ENCODE data around the gene SPATA2.

Gene SPATA2

DNA sequence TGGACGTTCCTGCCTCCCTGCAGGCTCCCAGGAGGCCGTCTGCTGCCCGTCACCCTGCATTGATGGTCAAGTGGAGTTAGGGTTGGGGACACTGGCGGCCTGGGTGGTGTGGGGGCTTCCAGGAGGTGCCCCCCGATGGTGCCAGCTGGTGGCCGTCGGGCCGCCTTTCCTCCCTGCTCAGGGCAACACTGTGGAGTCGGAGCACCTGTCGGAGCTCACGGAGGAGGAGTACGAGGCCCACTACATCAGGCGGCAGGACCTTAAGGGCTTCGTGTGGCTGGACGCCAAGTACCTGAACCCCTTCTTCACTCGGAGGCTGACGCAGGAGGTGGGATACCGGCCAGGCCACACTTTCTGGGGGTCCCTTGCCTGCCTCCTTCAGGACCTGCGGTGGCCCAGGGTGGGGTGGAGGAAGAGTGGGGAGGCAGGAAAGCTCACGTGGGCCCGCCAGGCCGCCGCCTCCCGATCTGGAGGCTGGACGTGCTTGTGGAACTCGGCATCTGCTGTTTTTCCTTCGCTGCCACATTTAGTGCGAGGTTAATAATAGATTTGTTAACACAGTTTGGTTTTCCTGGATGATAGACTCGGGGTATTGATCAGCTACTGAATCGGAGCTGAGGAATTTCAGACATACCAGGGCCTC lies 28.6 kb downstream of the SPATA2 start:
- no peak overlapping the region for H3K27ac Mint-ChIP-seq
- peaks cover 9% of the 10 kb centered on the region for H3K4me1 Mint-ChIP-seq (ENCODE audit: low read depth)
- no peaks in the 10 kb centered on the region for H3K9me3 Mint-ChIP-seq
- H3K4me3 Mint-ChIP-seq = no peak overlapping the region
- H3K36me3 Mint-ChIP-seq (ENCODE audit: low read depth) = peaks cover 21% of the 10 kb centered on the region
- no peaks in the 10 kb centered on the region for H3K27me3 Mint-ChIP-seq

- no peaks in the 10 kb centered on the region for H3K9me3 Mint-ChIP-seq
- H3K36me3 Mint-ChIP-seq (ENCODE audit: low read depth) = peaks cover 26% of the 10 kb centered on the region
- no peak overlapping the region for H3K4me3 Mint-ChIP-seq
- no peak overlapping the region for H3K27ac Mint-ChIP-seq
- peaks cover 6% of the 10 kb centered on the region for H3K4me1 Mint-ChIP-seq (ENCODE audit: low read depth)
- no peaks in the 10 kb centered on the region for H3K27me3 Mint-ChIP-seq
Measured at GRCh38 chr20:49885558-49886332, 29.6 kb downstream of the SPATA2 start.

DNA sequence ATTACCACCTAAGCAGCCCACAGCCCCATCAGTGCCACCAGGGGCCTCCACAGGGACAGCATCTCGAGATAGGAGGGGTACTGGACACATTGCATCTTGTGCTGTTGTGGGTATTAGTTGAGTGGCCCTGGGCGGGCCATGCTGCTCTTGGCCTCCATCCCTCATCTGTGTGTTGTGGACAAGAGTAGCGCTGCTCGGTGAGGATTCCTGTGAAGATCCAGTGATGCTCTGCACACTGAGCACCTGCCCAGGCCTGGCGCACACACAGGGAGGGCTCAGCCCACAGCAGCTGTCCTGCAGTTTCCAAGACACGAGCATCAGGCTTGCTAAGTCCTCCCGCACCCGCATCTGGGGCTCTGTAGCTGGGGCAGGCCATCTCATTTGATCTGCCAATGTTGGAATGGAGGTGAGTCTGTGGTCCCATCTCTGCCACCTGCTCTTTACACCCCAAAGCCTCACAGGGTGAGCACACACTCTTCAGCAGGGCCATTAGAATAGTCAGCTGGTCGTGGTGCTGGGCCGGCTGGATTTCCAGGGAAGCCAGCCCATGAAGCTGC lies 32.0 kb downstream of the SPATA2 start:
- Mint-ChIP-seq H3K27me3 (no peaks in the 10 kb centered on the region), H3K4me3 (no peak overlapping the region), H3K36me3 (ENCODE audit: low read depth) (peaks cover 21% of the 10 kb centered on the region), H3K4me1 (ENCODE audit: low read depth) (peaks cover under 1% of the 10 kb centered on the region), H3K9me3 (no peaks in the 10 kb centered on the region), H3K27ac (peak overlapping the region; percentile 11)

DNA sequence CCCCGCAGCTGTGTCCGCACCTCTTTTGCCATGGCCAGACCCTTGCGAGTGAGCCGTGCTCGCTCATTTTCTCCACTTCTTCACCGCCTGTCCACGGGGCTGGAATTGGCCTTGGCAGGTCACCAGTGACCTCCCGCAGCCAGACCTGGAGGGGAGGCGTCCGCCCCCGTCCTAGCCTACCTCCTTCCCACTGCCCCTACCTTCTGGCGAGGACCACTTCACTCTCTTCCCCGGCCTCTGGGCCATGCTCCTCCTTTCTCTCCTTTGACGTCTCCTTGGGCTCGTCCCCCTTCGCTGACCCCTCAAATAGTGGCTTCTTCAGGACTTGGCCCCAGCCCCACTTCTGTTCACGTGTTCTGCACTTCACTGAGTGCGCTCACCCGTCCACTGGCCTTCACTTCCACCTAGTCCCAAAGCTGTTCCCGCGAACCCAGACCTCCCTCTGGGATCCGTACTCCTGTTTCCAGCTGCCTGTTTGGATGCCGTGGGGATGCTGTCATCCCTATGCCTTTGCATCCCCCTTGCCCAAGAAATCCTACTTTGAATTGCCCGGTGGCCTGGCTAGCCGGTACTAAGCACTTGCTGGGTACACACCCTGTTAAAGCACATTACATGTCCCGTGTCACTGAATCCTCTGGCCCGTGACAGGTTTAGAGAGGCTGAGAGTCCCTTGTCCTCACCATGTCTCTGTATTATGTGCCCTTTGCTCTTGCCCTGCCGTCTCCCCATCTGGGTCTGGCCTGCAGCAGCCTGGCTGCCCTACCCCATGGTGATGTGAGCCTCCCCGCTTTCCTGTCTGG lies 33.0 kb downstream of the SPATA2 start:
- H3K36me3 Mint-ChIP-seq (ENCODE audit: low read depth) = peaks cover 25% of the 10 kb centered on the region
- no peaks in the 10 kb centered on the region for H3K4me1 Mint-ChIP-seq (ENCODE audit: low read depth)
- no peak overlapping the region for H3K4me3 Mint-ChIP-seq
- no peak overlapping the region for H3K27ac Mint-ChIP-seq
- no peaks in the 10 kb centered on the region for H3K27me3 Mint-ChIP-seq
- no peaks in the 10 kb centered on the region for H3K9me3 Mint-ChIP-seq

DNA sequence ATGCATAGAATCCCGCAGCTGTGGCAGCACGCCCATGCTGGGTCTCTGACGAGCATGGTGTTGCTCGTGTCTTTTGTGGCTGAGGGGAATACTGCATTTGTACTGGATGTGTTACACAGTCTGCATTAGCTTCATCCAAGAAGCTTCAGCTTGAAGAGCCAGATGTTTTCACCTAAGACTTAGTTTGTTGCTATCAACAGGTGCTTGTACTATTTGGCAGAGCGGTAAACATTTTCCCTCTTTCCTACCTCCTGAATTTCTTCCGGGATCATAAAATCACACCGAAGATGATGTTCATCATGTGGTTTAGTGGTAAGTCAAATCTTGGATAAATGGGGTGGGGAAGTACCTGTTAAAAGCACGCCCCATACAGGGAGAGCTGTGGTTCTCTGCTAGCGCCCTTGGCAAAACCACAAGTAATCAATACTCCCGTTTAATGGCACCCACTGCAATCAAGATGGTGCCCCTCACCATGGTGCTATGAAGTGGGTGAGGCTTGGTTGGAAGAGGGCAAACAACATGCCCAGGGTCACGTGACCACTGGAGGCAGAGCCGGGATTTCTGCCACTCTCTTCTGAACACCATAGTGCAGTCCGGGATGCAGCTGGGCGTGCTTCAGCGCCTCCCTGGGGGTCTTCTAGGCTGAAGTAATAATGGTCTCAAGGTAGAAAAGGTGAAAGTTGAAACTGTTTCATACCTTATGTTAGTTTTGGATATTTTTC lies 34.4 kb downstream of the SPATA2 start:
- no peaks in the 10 kb centered on the region for H3K4me1 Mint-ChIP-seq (ENCODE audit: low read depth)
- peaks cover 18% of the 10 kb centered on the region for H3K36me3 Mint-ChIP-seq (ENCODE audit: low read depth)
- H3K27ac Mint-ChIP-seq = no peak overlapping the region
- no peak overlapping the region for H3K4me3 Mint-ChIP-seq
- no peaks in the 10 kb centered on the region for H3K27me3 Mint-ChIP-seq
- no peaks in the 10 kb centered on the region for H3K9me3 Mint-ChIP-seq

DNA sequence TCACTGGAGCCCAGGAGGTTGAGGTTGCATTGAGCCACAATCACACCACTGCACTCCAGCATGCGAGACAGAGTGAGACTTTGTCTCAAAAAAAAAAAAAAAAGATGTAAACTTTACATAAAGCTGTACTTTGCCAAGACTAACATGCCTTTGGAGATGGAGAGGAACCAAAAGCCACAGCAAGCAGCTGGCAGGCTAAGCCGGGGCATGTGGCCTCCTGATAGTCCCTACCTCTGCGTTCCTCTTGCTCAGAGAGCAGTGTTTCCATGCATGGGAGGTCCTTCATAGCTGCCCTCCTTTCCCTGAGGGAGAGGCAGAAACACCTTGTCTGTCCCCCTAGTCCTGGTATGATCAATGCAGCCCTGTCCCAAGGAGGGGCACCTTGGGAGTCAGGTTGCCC lies 35.2 kb downstream of the SPATA2 start:
- Mint-ChIP-seq H3K9me3 (no peaks in the 10 kb centered on the region), H3K36me3 (ENCODE audit: low read depth) (peaks cover 18% of the 10 kb centered on the region), H3K27me3 (no peaks in the 10 kb centered on the region), H3K4me3 (no peak overlapping the region), H3K4me1 (ENCODE audit: low read depth) (no peaks in the 10 kb centered on the region), H3K27ac (peak overlapping the region; percentile 45)

DNA sequence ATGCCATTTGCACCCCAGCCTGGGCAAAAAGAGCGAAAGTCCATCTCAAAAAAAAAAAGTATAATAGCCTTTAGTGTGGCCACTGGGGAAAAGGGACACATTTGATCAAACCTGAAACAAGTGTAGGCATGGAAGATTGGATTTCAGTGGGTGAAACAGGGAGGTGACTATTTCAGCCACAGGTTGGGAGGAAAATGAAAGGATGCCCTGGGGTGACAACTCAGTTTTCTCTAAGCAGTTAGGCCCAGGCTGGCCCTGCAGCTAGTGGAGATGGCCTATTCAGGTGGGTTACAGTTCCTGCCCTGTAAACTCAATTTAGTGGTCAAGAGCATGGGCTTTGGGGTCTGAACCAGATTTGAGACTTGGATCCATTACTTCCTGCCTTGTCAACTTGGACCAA lies 36.4 kb downstream of the SPATA2 start:
- Mint-ChIP-seq H3K27me3 (no peaks in the 10 kb centered on the region), H3K36me3 (ENCODE audit: low read depth) (peaks cover 25% of the 10 kb centered on the region), H3K4me1 (ENCODE audit: low read depth) (no peaks in the 10 kb centered on the region), H3K27ac (no peak overlapping the region), H3K4me3 (no peak overlapping the region), H3K9me3 (no peaks in the 10 kb centered on the region)

- peaks cover 25% of the 10 kb centered on the region for H3K36me3 Mint-ChIP-seq (ENCODE audit: low read depth)
- no peaks in the 10 kb centered on the region for H3K9me3 Mint-ChIP-seq
- no peaks in the 10 kb centered on the region for H3K4me1 Mint-ChIP-seq (ENCODE audit: low read depth)
- no peak overlapping the region for H3K4me3 Mint-ChIP-seq
- H3K27ac Mint-ChIP-seq = no peak overlapping the region
- no peaks in the 10 kb centered on the region for H3K27me3 Mint-ChIP-seq
Measured at GRCh38 chr20:49877386-49877921, 37.9 kb downstream of the SPATA2 start.

GRCh38 chr20:49874696-49875095 lies 40.6 kb downstream of the SPATA2 start:
- H3K4me1 Mint-ChIP-seq (ENCODE audit: low read depth) = no peaks in the 10 kb centered on the region
- H3K9me3 Mint-ChIP-seq = no peaks in the 10 kb centered on the region
- no peaks in the 10 kb centered on the region for H3K27me3 Mint-ChIP-seq
- H3K36me3 Mint-ChIP-seq (ENCODE audit: low read depth) = peaks cover 22% of the 10 kb centered on the region
- H3K4me3 Mint-ChIP-seq = no peak overlapping the region
- no peak overlapping the region for H3K27ac Mint-ChIP-seq

GRCh38 chr20:49872056-49872455 lies 43.3 kb downstream of the SPATA2 start:
- Mint-ChIP-seq H3K27ac (no peak overlapping the region), H3K4me1 (ENCODE audit: low read depth) (no peaks in the 10 kb centered on the region), H3K27me3 (no peaks in the 10 kb centered on the region), H3K4me3 (no peak overlapping the region), H3K36me3 (ENCODE audit: low read depth) (peaks cover 11% of the 10 kb centered on the region), H3K9me3 (no peaks in the 10 kb centered on the region)

- H3K4me1 Mint-ChIP-seq (ENCODE audit: low read depth) = no peaks in the 10 kb centered on the region
- H3K27me3 Mint-ChIP-seq = no peaks in the 10 kb centered on the region
- no peak overlapping the region for H3K27ac Mint-ChIP-seq
- H3K4me3 Mint-ChIP-seq = no peak overlapping the region
- no peaks in the 10 kb centered on the region for H3K9me3 Mint-ChIP-seq
- peaks cover 17% of the 10 kb centered on the region for H3K36me3 Mint-ChIP-seq (ENCODE audit: low read depth)
Measured at GRCh38 chr20:49871391-49871948, 43.9 kb downstream of the SPATA2 start.

- Mint-ChIP-seq H3K9me3 (no peaks in the 10 kb centered on the region), H3K27me3 (no peaks in the 10 kb centered on the region), H3K4me1 (ENCODE audit: low read depth) (no peaks in the 10 kb centered on the region), H3K27ac (no peak overlapping the region), H3K36me3 (ENCODE audit: low read depth) (peaks cover 25% of the 10 kb centered on the region), H3K4me3 (no peak overlapping the region)
Measured at GRCh38 chr20:49870261-49870660, 45.1 kb downstream of the SPATA2 start.

DNA sequence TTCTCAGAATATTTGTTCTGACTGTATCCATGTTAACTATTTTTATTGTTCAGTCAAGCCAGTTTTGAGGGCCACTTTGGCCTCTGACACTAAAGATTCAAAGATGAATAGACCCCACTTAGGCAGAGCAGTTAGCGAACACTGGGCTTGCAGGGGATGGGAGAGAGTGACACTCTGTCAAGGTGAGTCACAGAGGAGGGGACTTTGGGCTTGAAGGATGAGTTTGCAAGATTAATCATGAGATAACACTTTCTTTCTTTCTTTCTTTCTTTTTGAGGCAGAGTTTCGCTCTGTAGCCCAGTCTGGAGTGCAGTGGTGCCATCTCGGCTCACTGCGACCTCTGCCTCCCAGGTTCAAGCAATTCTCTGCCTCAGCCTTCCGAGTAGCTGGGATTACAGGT lies 46.4 kb downstream of the SPATA2 start:
- Mint-ChIP-seq H3K4me3 (no peak overlapping the region), H3K4me1 (ENCODE audit: low read depth) (no peaks in the 10 kb centered on the region), H3K27ac (no peak overlapping the region), H3K9me3 (no peaks in the 10 kb centered on the region), H3K27me3 (no peaks in the 10 kb centered on the region), H3K36me3 (ENCODE audit: low read depth) (peaks cover 31% of the 10 kb centered on the region)

- Mint-ChIP-seq H3K27ac (no peak overlapping the region), H3K9me3 (no peaks in the 10 kb centered on the region), H3K27me3 (no peaks in the 10 kb centered on the region), H3K4me1 (ENCODE audit: low read depth) (no peaks in the 10 kb centered on the region), H3K4me3 (no peak overlapping the region), H3K36me3 (ENCODE audit: low read depth) (peaks cover 31% of the 10 kb centered on the region)
Measured at GRCh38 chr20:49868538-49868937, 46.8 kb downstream of the SPATA2 start.
